HepG2 (cell line): ENCODE results near the gene COPS9. TPM values are rescaled to one million over a fixed set of nuclear protein-coding genes. Genes with fewer than 3 reads are reported as not detected.

Source experiments
- ATAC-seq: fragments of 200-7000 bp; cut with Tn5 transposase; 3 replicates; pipeline ENCODE4 v1.9.1; 2020; ENCODE audit warnings: mild to moderate bottlenecking, moderate library complexity
- BruUV-seq: library from RNA; stranded (reverse); fragments of 400-500 nt; replicated peaks from 2 replicates; lab custom pipeline; 2021; lab: Mats Ljungman, UMichigan
- CTCF ChIA-PET: fragments of 300-600 bp; formaldehyde crosslinking; extraction: SDS; loops from one replicate; lab custom pipeline; 2021; ENCODE audit warnings: low total read pairs, inconsistent platforms, low intra/inter-chr PET ratio; lab: Yijun Ruan, JAX
- POLR2A ChIA-PET: fragments of 350-600 bp; sonication (Branson Sonifier 250); formaldehyde crosslinking; loops from one replicate; lab custom pipeline; 2020; ENCODE audit warnings: antibody characterized with exemption, inconsistent platforms; lab: Yijun Ruan, JAX
- DNase-seq: peaks from one replicate; pipeline ENCODE4 v3.0.0-alpha.2; 2015; ENCODE audit warnings: low spot score
- FAIRE-seq: peaks from 3 replicates; lab custom pipeline; 2011; peaks lifted over from hg19 to GRCh38; lab: Jason Lieb, UNC
- H2AFZ ChIP-seq: one replicate; pipeline ENCODE4 v1.6.1; 2011; ENCODE audit warnings: low read length, inconsistent platforms
- H3K27ac ChIP-seq: fragments of 300-600 bp; 3 replicates; pipeline ENCODE4 v1.8.0; 2011; ENCODE audit warnings: mixed run types, mild to moderate bottlenecking, mixed read lengths, low read length, inconsistent platforms; ENCODE audit not compliant: insufficient read depth; ENCODE audit errors: extremely low read length
- H3K27me3 ChIP-seq, 2 experiments: fragments of 200-600 bp in 1 of 2; 2 replicates in 1 of 2; 3 replicates in 1 of 2; pipeline versions ENCODE4 v1.6.0 to v1.8.0; 2011; ENCODE audit warnings: low read length in 2 of 2, mild to moderate bottlenecking in 2 of 2, moderate library complexity in 2 of 2, inconsistent platforms in 1 of 2; ENCODE audit not compliant: insufficient read depth in 2 of 2, control insufficient read depth in 1 of 2
- H3K36me3 ChIP-seq, 2 experiments: fragments of 200-600 bp in 1 of 2; replicated peaks in 1 of 2; 2 replicates in 1 of 2; 3 replicates in 1 of 2; pipeline versions ENCODE4 v1.5.1 to v1.8.0; 2011; ENCODE audit warnings: low read length in 2 of 2, inconsistent platforms in 1 of 2; ENCODE audit not compliant: insufficient read depth in 2 of 2, control insufficient read depth in 1 of 2
- H3K4me1 ChIP-seq: 2 replicates; pipeline ENCODE4 v1.5.1; 2012; ENCODE audit warnings: low read length, inconsistent platforms; ENCODE audit not compliant: insufficient read depth
- H3K4me2 ChIP-seq: 2 replicates; pipeline ENCODE4 v1.6.0; 2011; ENCODE audit warnings: low read depth, low read length, inconsistent platforms
- H3K4me3 ChIP-seq, 3 experiments: fragments of 200-600 bp in 1 of 3; sonication (generic), shearing (Covaris generic) in 1 of 3; replicated peaks in 1 of 3; 2 replicates each; pipeline ENCODE4 v1.5.1; 2011 to 2016; ENCODE audit warnings: low read length in 3 of 3, inconsistent platforms in 2 of 3, low read depth in 2 of 3, mild to moderate bottlenecking in 2 of 3, control low read depth in 1 of 3, mixed read lengths in 1 of 3; ENCODE audit not compliant: insufficient read depth in 1 of 3
- H3K79me2 ChIP-seq: one replicate; pipeline ENCODE4 v1.6.1; 2011; ENCODE audit warnings: low read length, inconsistent platforms; ENCODE audit not compliant: insufficient read depth
- H3K9ac ChIP-seq: 2 replicates; pipeline ENCODE4 v1.6.0; 2011; ENCODE audit warnings: mild to moderate bottlenecking, low read depth, low read length, inconsistent platforms; ENCODE audit not compliant: insufficient read depth
- H3K9me3 ChIP-seq: 2 replicates; pipeline ENCODE4 v1.5.1; 2012; ENCODE audit warnings: mild to moderate bottlenecking, low read length
- H4K20me1 ChIP-seq: 2 replicates; pipeline ENCODE4 v1.6.0; 2011; ENCODE audit warnings: inconsistent platforms, mild to moderate bottlenecking, low read length, moderate library complexity; ENCODE audit not compliant: insufficient read depth
- ARID3A ChIP-seq: IDR thresholded peaks from 2 replicates; pipeline ENCODE4 v1.6.1; 2012; ENCODE audit warnings: low read depth, low read length, improper control_type of control experiment
- ARNT ChIP-seq: fragments of 450-650 bp; IDR thresholded peaks from 2 replicates; pipeline ENCODE4 v1.6.1; 2017
- CBFB ChIP-seq: sonication (generic); formaldehyde crosslinking; IDR thresholded peaks from 2 replicates; pipeline ENCODE4 v1.4.0; 2020; ENCODE audit warnings: missing genetic modification reagents
- CBX1 ChIP-seq: IDR thresholded peaks from one replicate; pipeline ENCODE4 v1.6.1; 2016; ENCODE audit warnings: antibody characterized with exemption, low read depth
- FOXO1 ChIP-seq: sonication (generic); formaldehyde crosslinking; IDR thresholded peaks from 2 replicates; pipeline ENCODE4 v1.4.0; 2020; ENCODE audit warnings: missing genetic modification reagents
- PPARG ChIP-seq: conservative IDR thresholded peaks from 2 replicates; pipeline ENCODE4 v1.6.1; 2016; ENCODE audit warnings: missing biosample characterization, missing genetic modification reagents
- REPIN1 ChIP-seq: sonication (generic); formaldehyde crosslinking; IDR thresholded peaks from 2 replicates; pipeline ENCODE4 v1.8.0; 2022; ENCODE audit warnings: missing genetic modification reagents, low read depth, mild to moderate bottlenecking, borderline replicate concordance
- SMYD3 ChIP-seq: sonication (generic); formaldehyde crosslinking; IDR thresholded peaks from 2 replicates; pipeline ENCODE4 v1.8.1; 2023; ENCODE audit warnings: mild to moderate bottlenecking, missing genetic modification reagents
- ZBED4 ChIP-seq: sonication (generic); formaldehyde crosslinking; IDR thresholded peaks from 2 replicates; pipeline ENCODE4 v1.4.0; 2020; ENCODE audit warnings: missing genetic modification reagents, borderline replicate concordance
- ZNF235 ChIP-seq: sonication (generic); formaldehyde crosslinking; IDR thresholded peaks from 2 replicates; pipeline ENCODE4 v1.8.1; 2023; ENCODE audit warnings: mild to moderate bottlenecking, missing genetic modification reagents, borderline replicate concordance
- ZSCAN12 ChIP-seq: sonication (generic); formaldehyde crosslinking; IDR thresholded peaks from 2 replicates; pipeline ENCODE4 v1.9.0; 2021; ENCODE audit warnings: mild to moderate bottlenecking, missing genetic modification reagents
- ZXDC ChIP-seq: sonication (generic); formaldehyde crosslinking; IDR thresholded peaks from 2 replicates; pipeline ENCODE4 v1.5.0; 2020; ENCODE audit warnings: mild to moderate bottlenecking, missing genetic modification reagents
- WGBS: methylation state at CpG from one replicate; pipeline ENCODE4 v1.1.6; 2017; ENCODE audit warnings: low lambda C conversion rate; 5-methylcytosine and 5-hydroxymethylcytosine counted together
- in situ Hi-C: cut with HindIII; loops from 2 replicates; pipeline ENCODE4 v1.10.0; 2017; ENCODE audit warnings: low pct_unique_long_range_greater_than_20kb; ENCODE audit not compliant: extremely low pct_ligation_motif_present
- intact Hi-C: fragments of 100-400 bp; cut with micrococcal nuclease; formaldehyde crosslinking; loops from one replicate; pipeline ENCODE4 v1.10.0; 2022; ENCODE audit not compliant: unreplicated experiment
- polyA plus RNA-seq, 8 experiments: library from polyadenylated mRNA; depleted of rRNA in 3 of 8; stranded (reverse) in 7 of 8; unstranded in 1 of 8; fragments of >200 nt; fragmentation: Illumina TruSeq in 4 of 8; extraction: Trizol in 4 of 8; gene quantifications; 2 replicates each; pipeline versions ENCODE4 v1.2.1 to v1.2.3, GENCODE V29; 2011 to 2016; ENCODE audit warnings: low read depth in 4 of 8, missing spikeins in 1 of 8, mixed read lengths in 1 of 8; ENCODE audit not compliant: insufficient read depth in 1 of 8
- total RNA-seq, 5 experiments: library from RNA; depleted of rRNA; stranded (reverse); fragments of >200 nt; fragmentation: Illumina TruSeq; extraction: Trizol; gene quantifications; 2 replicates each; pipeline ENCODE4 v1.2.3, GENCODE V29; 2016; ENCODE audit warnings: low read depth in 1 of 5

Gene COPS9
- total and polyA plus RNA-seq, 2 of the 13 experiments (the other 11 are each of a cell fraction or from before 2014, with no cell fraction given) = 180 to 247 TPM

- intact Hi-C loops = no loop called here
- Histone ChIP-seq H2AFZ (no peak overlapping the region), H3K79me2 (no peaks in the 10 kb centered on the region), H3K4me3 (no peak overlapping the region), H3K27me3 (peaks cover 4 to 78% of the 10 kb centered on the region in 2 experiments; a peak in 4 of 5 replicates), H3K4me1 (no peaks in the 10 kb centered on the region), H3K4me2 (no peak overlapping the region), H3K9me3 (no peaks in the 10 kb centered on the region), H3K9ac (no peak overlapping the region), H3K36me3 (no peaks in the 10 kb centered on the region), H4K20me1 (no peaks in the 10 kb centered on the region), H3K27ac (no peak overlapping the region)
- TF ChIP-seq ZSCAN12 (CRISPR knock-in tag) (no peak), SMYD3 (CRISPR knock-in tag) (no peak), ZXDC (CRISPR knock-in tag) (no peak), CBX1 (no peak), REPIN1 (CRISPR knock-in tag) (no peak), ZBED4 (CRISPR knock-in tag) (no peak), CBFB (CRISPR knock-in tag) (no peak), PPARG (CRISPR knock-in tag) (no peak), FOXO1 (CRISPR knock-in tag) (no peak), ARID3A (no peak), ARNT (no peak), ZNF235 (CRISPR knock-in tag) (no peak)
- 11% methylated on average over 8 of the region's 8 CpGs for WGBS
- POLR2A ChIA-PET = no interaction called here
- CTCF ChIA-PET = no interaction called here
- in situ Hi-C loops = no loop called here
- no TSS peak for BruUV-seq
- ATAC-seq = no peak
- DNase-seq = no peak
- no peak for FAIRE-seq
Measured at GRCh38 chr2:240179941-240180666, 44.0 kb upstream of the COPS9 start.
